M059J (cell line): ENCODE measurements around the gene DLG5. TPM values are rescaled to one million over a fixed set of nuclear protein-coding genes. Genes with fewer than 3 reads are reported as not detected.
A peak's percentile ranks its signal among the peaks of the same experiment; 100 is the strongest.

Experiments
- DNase-seq: peaks from one replicate; pipeline ENCODE4 v3.0.0-alpha.2; 2012; ENCODE audit warnings: low read depth
- total RNA-seq: library from RNA; depleted of rRNA; stranded (reverse); fragments of >200 nt; shearing (Covaris generic); gene quantifications from 2 replicates; pipeline ENCODE4 v1.2.3, GENCODE V29; 2014

Gene DLG5
- total RNA-seq, 1 experiment from 2014 or later = 19.5 TPM

DNA sequence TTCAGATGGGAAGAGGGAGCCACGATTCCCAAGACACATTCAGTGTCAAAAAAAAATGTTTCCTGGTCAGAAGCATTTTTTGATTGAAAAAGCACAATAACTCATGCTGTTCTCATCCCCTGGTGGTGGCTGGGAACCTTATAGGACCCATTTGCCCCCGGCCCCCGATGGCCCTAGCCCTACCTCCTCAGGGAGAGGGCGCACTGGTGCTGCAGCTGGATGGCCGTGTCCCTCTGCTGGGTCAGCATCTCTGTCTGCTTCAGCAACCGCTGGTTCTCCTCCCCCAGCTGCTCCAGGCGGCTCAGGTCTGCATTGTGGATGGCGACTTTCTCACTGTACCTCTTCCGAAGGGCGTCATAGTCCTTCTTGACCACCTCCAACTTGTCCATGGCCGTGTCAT lies 83.3 kb downstream of the DLG5 start:
- no peak for DNase-seq

DNA sequence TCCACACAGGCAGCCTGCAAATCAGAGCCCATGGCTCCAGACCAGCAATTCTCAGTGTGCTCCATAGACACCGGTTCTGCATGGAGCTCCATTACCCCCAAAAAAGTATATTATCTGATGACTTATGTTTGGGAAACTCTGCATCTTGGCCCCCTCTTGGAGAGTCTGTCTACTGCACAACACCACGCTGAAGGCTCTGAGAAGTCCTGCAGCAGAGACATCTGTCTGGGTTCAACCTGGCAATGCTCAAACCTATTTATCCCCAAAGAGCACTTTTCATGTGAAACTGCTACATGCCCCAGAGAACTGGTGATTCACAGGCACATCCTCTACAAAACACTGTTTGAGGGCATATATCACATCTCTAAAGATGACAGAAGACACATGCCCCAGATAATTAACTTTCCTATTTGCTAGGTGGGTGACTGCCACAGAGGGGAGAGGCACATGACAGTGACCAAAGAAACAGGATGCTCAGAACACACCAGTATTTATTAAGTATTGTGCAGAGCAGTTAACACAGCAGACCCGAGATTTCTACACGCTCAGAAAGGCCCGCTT lies 83.8 kb downstream of the DLG5 start:
- no peak for DNase-seq

DNA sequence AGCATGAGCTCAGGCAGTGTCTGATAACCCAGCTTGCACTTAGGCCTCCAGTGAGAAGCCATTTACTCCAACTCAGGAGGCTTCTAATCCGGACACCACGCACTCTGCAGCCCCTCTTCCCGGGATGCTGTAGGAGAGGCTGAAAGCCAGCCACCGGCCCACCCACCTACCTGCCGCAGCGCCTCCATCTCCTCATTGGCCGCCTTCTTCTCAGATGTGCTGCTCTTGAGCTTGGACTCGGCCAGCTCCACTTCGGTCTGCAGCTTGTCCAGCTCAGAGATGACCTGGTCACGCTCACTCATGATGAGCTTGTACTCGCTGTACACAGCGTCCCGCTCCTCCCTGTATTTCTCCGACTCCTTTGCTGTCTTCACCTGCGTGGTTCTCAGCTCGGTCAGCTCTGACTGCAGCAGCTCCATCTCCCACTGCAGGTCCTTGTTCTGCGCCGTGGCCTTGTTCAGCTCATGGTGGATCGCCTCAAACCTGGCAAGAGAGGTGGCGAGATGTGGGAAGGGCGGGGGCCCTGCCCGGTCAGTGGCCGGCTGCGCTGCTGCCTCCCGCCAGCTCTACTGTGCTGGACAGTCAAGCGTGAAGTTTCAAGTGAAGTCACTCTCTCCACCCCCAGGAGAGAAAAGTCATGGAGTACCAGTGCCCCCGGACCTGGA lies 84.7 kb downstream of the DLG5 start:
- DNase-seq = no peak

DNA sequence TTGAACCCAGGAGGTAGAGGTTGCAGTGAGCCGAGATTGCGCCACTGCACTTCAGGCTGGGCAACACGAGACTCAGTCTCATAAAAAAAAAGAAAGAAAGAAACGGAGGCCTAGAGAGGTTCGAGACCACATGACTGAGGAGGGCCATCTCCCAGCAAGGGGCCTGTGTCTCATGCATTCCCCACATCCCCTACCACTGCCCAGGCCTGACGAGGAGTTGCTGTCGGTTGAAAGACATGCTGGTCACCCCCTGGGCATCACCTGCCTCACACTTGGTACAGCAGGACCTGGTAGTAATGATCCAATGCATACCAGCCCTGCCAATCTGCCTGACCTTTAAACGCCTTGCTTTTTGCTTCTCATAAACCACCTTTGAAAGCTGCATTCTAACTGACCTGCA lies 85.9 kb downstream of the DLG5 start:
- DNase-seq = no peak

DNA sequence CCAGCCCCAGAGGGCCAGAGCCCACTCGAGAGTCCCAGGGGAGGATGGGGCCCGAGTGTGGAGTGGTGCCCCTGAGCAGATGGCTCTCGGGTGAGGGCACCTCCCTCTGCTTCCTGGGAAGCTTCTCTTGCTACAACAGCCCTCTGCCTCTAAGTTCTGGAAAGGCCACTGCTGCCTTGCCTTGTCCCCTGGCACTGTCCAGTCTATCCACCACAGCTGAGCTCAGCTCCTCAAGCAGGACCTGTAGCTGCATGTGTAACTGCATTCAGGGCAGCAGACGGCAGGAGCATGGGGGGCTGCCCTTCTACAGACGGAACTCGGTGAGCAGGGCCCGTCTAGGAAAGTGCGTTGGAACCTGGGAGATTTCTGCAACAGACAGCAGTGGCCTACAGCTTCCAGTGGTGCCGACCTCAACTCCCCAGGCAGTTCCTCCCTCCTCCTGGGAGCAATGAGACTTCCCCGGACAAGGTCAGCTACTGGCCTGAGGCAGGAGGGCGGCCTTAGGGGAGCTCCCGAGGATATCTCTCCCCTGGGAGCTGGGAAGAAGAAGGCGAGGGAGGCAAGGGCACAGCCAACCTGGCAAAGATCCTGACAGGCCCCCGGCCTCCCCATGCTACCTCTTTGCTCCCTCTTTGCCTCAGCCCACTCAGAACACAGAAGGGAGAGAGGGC lies 88.5 kb downstream of the DLG5 start:
- no peak for DNase-seq

DNA sequence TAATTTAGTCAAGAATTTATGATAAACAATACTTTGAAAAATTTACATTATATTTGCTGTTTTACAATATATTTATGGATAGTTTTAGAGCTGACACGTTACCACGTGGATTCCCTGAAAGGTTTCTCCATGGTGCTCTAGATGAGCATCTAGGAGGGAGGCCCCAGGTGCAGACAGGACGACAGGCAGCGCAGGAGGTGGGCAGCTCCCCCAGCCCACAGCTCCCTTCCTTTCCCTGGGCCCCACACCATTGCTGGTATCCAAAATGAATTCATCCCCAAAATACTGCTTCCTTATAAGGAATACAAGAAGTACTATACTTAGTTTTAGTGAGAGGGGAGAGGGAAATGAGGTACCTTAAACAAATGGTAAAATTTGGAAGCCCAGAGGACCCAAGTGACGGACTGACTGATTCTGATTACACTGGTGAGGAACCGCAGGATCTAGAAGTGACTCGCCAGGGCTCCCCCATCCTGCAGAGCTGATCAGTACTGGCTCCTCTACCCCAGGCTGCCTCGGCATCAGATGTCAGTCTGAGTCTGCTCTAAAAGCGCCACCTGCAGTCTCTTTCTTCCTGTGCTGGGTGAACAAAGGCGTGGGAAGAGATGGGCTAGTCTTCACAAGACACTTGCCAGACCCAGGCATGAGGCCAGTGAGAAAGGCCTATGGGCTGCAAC lies 89.2 kb downstream of the DLG5 start:
- peak; percentile 22 for DNase-seq

DNA sequence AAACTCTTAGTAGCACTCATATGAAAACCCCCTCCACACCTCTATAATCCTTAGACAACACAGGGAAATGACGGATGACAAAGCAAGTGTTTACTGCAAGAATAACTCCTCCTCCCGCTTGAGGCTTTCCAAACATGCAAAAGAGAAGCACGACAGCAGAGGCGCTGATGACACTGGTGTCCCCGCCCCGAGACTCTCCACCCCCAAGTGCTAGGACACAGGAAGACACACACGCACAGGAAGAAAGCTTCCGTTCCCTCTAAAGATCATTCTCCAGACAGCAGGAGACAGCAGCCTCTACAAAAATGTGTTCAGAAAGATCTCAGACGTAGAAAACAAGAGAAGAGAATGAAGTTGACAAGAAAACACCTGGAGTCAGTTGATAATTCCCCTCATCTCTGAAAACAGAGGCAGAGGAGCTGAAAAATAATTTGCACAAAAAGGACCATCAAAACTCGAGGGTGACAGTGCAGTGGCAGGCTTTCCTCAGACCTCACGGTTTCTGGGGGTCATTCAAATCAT lies 90.2 kb downstream of the DLG5 start:
- no peak for DNase-seq

DNA sequence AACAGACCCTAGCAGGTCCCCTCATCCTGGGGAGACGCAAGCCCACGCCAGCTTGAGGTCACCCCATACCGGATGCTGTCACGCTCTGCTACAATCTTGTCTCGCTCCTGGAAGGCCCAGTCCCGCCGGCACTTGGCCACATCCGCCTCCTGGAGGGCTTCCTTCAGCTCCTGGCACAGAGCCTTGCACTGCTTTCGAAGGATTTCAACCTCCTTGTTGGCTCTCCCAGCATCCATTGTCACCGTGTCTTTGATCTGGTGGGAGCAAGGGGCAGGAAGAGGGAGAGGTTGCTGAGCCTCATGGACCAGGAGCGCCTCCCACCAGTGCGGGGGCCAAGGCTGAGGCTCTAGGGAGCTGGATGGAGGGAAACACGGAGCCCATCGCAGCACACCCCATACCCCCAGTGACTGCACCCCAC lies 90.9 kb downstream of the DLG5 start:
- DNase-seq = no peak

DNA sequence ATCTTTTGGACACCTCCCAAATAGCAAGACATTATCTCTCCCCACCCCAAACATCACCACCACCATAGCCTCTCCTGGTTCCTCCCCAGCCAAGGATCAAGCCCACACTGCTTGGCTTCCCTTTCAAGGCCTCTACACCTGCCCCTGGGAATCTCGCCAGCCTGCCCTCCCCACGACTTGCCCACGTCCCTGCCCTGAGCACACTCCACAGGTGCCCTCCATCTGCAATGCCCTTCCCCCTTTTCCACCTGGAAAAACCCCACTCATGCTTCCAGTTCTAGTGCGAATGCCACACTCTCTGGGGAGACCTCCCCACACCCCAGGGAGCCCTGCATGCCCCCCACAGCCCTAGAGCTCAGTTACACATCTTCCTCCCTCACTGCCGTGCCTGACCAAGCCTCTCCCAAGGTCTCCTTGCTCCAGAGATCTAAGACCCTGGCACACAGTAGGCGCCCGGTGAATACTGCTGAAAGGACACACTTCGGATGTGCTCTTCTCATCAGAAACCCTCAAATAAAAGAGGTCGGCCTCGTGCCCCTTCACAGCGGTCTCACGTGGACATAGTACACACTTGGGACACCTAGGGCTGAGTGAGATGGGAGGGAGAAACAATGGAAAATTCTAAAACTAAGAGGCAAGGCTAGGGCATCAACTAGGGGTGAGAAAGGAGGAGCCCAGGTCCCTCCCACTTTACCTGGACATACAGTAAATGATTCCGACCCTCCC lies 91.4 kb downstream of the DLG5 start:
- no peak for DNase-seq

DNA sequence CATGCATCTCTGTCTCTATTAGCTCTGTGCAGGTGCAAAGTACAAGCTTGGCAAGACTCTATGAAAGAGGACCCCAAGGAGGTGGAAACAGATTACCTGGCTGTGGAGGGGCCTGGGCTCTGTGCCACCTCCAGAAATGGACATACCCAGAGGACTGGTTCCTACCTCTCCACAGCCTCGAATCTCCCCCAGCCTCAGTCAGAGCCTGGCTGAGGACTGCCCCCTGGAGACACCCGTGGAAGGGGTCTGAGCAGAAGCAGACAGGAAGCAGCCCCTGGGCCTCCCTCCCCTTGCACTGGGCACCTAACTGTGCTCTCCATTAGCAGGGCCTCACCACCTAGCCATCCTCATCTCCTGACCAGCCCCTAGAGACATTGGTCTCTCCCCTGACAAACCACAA lies 92.0 kb downstream of the DLG5 start:
- no peak for DNase-seq

DNA sequence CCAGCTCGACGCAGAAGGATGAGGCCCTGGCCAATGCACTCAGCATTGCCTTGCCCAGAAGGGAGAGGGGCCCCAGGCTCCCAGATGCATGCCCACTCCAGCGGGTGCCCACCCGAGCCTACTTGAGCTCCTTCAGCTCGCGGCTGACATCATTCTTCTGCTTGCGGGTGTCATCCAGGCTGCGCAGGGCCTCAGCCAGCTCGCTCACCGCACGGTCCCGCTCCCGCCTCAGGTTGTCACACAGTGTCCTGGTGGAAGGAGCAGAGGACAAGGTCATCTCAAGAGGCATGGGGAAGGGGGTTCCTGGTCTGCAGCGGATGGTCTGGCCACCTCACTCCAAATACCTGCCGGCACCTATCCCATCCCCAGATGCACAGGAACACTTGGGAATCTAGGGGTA lies 92.8 kb downstream of the DLG5 start:
- no peak for DNase-seq

DNA sequence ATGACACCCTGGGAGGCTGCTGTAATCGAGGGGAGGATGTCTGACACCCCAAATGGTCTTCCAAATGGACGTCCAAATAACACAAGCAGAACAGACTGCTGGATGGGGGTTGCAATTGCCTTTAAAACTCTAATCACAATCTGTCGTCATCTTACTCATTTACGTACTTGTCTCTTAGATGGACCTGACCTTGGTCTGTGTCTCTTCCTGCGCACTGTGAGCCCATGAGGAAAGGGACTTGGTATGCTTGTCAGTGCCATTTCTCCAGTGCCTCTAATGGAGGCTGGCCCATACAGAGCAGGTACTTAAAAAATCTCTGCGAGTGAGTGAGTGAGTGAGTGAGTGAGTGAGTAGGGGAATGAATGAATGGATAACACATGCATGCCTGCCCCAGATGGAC lies 93.3 kb downstream of the DLG5 start:
- DNase-seq = no peak

DNA sequence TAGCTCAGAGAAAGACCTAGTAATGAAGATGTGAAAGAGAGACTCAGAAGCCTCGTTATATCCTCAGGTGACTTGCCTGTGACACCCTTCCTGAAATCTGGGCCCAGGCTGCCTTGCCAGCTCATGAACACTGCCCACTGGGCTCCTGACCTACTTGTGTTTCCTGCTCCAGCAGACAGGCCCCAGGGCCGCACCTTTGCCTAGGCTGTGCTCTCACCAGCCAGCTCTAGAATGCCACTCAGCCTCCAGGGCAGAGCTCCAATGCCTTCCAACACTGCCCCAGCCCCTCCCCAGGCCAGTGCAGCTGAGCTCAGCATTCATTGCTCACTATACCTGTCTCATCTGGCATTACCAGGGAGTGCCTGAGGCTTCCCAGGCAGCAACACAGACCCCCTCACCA lies 94.3 kb downstream of the DLG5 start:
- no peak for DNase-seq

DNA sequence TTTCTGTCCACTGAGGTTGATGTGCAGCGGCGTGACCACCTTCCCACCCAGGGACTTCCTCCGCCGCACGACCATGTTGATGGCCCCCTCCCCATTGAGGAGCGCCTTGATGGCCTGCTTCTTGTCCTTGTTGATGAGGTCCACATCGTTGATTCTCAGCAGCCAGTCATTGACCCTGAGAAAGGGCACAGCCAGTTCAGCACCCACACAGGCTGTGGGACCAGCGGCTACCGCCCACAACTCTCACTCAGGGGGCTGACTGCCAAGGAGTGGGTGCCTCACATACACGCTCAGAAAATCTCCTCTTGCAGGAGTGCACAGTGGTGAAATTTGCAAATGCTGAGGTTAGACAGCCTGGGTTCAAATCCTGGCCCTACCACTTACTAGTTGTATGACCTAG lies 97.2 kb downstream of the DLG5 start:
- DNase-seq = no peak

DNA sequence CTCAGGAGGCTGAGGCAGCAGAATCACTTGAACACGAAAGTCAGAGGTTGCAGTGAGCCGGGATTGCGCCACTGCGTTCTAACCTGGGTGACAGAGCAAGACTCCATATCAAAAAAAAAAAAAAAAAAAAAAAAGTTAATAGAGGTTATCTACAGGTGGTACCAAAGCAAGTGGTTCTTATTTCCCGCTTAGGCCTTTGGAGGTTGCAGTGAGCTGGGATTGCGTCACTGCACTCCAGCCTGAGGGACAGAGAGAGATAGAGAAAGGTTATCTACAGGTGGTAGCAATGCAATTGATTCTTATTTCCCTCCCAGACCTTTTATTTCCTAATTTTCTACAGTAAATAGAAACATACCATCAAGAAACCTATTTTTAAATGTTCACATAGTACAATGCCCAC lies 98.2 kb downstream of the DLG5 start:
- no peak for DNase-seq

DNA sequence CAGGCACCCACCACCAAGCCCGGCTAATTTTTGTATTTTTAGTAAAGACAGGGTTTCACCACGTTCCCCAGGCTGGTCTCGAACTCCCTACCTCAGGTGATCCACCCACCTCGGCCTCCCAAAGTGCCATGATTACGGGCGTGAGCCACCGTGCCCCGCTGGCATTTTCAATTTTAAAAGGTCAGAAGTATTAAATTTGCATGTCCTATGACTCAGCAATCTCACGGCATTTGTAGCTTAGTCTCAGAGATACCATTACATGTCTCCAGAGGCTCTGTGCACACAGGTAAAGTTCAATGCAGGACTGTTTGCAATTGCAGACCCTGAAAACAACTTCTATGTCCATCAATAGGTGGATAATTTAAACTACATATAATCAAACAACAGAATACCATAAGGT lies 99.2 kb downstream of the DLG5 start:
- no peak for DNase-seq

DNA sequence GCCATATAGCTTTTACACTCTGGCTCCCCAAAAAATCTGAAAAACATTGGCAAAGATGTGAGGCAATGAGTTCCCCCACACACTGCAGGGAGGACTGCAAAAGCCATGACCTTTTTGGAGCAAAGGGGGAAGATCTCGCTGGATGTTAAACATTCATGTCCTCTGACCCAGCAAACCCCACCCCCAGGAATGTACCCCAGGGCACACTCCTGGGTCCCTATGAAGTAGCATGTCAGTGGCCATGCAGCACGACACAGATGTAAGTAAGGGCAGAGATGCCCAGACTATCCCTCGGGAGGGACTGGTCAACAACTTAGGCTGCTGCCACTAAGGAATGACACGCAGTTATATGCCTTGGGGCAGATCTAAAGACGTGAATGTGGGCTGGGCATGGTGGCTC lies 100.6 kb downstream of the DLG5 start:
- DNase-seq = no peak

DNA sequence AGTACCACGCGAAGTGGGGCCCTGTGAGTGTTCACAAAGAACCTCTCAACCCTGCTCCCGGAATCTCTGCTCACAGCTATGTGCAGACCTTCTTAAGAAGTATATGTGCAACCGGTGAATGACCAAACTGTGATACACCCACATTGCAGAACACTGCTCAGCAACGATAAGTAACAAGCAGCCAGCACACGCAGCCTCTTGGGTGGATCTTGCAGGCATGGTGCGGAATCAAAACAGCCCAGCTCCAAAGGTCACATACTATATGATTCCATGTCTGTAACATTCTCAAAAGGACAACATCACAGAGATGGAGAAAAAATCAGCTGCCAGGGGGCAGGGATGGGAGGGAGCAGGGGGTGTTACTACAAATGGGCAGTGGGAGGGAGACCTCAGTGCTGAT lies 101.6 kb downstream of the DLG5 start:
- DNase-seq = no peak

DNA sequence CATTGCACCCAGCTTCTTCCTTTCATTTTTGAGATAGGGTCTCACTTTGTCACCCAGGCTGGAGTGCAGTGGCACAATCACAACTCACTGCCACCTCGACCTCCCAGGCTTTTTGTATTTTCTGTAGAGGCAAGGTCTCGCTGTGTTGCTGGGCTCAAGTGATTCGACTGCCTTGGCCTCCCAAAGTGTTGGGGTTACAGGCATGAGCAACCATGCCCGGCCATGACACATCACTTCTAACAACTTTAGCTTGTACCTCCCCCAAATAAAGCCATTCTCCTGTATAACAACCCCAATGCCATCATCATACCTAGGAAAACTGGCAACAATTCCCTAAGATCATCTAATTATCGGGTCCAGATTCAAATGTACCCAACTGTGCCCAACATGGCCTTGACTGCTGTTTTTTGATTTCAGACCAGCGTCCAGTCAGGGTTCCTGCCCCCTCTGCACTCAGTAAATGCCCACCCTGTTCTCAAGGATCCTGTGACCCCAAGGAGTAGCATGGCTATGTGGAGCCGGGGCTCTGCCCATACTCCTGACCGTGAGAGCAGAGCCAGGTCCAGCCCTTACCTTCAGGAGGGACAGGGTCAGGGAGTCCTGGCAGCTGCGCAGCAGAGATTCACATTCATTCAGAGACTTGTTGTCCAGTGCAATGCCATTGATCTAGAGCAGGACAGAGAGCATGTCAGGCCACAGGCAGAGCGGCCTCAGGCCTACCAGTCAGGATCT lies 102.6 kb downstream of the DLG5 start:
- no peak for DNase-seq

DNA sequence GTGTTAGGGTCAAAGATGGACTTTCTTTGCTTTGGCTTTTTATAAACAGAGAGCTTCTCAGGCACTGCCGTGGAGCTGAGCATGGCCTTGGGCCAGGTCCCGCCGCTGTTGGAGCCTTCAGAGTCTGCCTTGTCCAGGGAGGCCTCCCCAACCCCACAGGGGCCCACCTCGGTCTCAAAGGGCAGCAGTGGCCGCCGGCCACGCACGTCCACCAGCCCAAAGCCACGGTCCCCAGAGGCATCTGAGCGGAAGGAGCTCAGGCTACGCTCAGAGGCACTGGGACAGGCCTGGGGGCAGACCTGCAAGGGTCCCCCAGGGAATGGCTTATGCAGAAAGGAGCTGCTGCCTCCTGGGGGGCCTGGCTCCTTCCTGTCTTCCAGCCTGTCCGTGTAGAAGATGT lies 105.0 kb downstream of the DLG5 start:
- no peak for DNase-seq

DNA sequence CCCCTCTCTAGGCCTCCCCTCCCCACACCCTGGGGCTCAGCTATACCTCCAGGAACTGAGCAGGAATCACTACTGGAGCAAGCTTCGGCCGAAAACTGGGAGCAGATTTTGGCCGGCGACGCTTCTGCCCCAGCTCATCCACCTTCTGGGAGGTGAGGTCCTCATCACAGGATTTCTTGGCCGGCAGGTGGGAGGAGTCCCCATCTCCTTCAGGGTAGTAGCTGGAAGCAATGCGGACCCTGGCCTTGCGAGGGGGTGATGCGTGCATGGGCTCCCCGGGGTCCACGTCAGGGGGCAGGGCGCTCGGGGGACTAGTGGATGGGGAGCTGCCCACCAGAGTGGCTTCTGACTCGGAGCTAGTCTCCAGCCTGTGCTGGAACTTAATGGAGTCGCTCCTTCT lies 105.5 kb downstream of the DLG5 start:
- no peak for DNase-seq
